ENCODE measurements around the gene KIAA1958.

The KIAA1958 gene

DNA sequence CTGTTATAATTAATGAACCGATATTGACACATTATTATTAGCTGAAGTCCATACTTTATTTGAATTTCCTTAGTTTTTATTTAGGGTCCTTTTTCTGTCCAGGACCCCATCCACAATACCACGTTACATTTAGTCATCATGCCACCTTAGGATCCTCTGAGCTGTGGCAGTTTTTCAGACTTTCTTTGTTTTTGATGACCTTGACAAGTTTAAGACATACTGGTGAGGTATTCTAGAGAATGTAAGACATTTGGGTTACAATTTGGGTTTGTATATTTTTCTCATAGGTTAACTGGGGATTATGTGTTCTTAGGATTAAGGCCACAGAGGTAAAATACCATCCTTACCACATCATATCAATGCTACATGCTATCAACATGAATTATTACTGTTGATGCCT, 42.7 kb downstream of the KIAA1958 start:
- DNase-seq (ENCODE audit: low read depth), result no peak

DNA sequence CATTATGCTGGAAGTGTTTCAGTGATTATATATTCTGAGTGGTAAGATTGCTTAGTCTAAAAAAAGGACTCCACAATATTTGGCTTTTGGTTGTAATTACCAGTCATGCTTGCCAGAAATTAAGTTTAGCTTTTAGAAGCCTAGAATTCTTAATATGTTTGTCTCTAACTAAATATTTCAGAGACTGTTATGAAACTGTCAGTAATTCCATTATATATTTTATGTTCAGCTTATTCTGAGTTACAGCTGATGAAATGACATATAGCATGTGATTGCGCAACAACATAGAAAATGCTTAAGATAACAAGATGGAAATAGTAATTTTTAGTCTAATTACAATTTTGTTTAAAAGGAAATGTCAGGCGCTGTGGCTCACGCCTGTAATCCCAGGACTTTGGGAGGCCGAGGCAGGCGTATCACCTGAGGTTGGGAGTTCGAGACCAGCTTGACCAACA, 44.2 kb downstream of the KIAA1958 start:
- no peak for DNase-seq (ENCODE audit: low read depth)

DNA sequence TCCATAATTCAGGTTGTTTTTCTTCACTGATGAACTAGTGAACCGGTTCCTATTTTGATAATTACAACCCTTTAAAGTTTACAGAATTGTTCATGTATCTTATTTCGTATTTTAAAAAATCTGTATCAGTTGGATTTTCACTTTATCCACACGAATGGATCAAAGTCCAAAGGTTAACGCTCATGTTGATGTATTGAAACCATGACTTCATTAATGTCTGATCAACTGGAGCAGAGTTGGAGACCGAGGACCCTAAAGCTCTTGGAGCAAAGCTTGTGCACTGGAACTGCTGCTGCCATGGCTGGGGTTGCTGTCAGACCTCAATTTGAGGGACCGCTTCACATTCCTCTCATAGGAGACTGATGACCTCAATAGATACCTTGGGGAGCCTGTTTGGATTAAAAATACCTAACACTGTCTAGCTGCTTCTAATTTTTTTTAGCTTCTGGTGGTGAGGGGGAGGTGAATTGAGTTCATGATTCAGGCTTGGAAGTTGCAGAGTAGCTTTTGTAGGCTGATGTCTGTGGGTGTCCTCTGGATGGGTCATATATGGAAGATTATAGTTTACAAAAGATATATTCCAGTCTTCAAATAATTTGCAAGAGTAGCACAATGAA, 45.1 kb downstream of the KIAA1958 start:
- no peak for DNase-seq (ENCODE audit: low read depth)

DNA sequence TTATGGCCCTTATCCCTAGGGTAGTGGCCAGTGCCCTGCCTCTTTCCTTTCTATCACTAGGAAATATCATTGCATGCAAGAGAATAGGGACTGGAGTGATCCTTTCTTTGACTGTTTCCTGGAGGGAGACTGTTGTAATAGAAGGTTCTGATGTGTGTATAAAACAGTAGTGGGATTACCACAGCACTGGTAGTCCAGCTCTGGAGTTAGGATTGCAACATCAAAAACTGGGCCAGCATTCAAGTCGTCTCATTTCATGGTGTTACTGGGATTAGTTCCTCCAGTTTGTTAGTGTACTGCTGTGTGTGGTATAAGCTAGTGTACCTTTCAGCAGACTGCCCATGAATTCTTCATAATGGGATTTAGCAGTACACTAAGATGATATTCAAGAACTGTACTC, 45.8 kb downstream of the KIAA1958 start:
- DNase-seq (ENCODE audit: low read depth), result peak; percentile 68

DNA sequence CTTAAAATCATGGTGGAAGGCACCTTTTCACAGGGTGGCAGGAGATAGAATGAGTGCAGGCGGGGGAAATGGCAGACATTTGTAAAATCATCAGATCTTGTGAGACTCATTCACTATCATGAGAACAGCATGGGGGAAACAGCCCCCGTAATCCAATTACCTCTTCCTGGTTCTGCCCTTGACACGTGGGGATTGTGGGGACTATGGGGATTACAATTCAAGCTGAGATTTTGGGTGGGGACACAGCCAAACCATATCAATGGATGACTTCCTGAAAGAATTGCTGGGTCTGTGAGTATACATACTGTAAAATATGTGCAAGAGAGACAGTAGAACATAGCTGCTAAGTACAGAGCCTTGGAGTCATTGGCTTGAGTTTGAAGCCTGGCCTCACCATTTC, 47.0 kb downstream of the KIAA1958 start:
- DNase-seq (ENCODE audit: low read depth), result no peak

DNA sequence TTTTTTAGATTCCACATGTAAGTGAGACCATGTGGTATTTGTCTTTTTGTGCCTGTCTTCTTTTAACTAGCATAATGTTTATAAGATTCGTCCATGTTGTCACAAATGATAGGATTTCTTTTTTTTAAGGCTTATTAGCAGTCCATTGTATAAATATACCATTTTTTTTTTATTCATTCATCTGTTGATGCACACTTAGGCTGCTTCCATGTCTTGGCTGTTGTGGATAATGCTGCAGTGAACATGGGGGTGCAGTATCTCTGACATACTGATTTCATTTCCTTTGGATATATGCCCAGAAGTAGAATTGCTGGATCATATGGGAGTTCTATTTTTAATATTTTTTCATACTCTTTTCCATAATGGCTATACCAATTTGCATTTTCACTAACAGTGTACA, 48.7 kb downstream of the KIAA1958 start:
- no peak for DNase-seq (ENCODE audit: low read depth)

DNA sequence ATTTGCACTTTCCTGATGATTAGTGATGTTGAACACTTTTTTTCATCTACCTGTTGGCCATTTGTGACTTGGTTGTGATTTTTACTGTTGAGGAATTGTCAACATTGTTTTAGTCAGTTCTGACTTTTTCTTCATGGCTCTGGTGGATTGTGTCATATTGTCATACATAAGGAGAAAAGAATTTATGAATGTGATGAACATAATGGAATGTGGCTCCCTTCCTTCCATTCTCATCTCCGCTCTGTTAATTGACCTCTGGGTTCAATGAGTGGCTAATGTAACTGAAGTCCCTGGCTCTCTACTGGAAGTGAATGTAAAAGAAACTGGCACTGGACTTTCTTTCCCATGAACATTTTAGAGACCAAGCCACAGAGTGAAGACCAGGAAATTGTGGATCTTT, 49.2 kb downstream of the KIAA1958 start:
- peak; percentile 53 for DNase-seq (ENCODE audit: low read depth)

DNA sequence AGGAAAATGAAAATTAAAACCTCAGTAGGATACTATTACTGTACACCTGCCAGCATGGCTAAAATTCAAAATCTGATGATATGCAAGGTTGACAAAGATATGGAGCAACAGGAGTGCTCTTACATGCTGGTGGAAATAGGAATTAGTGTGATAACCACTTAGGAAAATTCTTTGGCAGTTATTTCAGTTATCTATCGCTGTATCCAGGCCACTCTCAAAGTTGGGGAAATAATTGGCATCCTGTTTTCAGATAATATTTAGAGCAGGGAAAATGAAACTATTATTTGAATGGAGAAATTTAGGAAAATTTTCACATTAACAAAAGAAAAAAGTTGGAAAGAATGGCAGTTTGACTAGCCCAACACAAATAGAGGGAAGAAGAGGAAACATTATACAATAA, 50.9 kb downstream of the KIAA1958 start:
- no peak for DNase-seq (ENCODE audit: low read depth)

DNA sequence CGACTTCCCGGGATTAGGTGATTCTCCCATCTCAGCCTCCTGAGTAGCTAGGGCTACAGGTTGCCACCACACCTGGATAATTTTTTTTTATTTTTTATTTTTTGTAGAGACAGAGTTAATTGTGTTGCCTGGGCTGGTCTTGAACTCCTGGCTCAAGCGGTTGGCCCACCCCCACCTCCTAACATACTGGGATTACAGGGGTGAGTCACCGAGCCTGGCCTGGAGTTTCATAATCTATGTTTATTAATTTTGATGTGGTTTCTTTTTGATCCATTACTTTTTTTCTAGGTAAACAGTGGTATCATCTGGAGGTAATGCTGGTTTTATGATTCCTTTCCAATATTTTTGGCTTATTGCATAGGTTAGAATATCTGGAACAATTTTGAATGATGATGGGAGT, 54.2 kb downstream of the KIAA1958 start:
- DNase-seq (ENCODE audit: low read depth), result no peak

DNA sequence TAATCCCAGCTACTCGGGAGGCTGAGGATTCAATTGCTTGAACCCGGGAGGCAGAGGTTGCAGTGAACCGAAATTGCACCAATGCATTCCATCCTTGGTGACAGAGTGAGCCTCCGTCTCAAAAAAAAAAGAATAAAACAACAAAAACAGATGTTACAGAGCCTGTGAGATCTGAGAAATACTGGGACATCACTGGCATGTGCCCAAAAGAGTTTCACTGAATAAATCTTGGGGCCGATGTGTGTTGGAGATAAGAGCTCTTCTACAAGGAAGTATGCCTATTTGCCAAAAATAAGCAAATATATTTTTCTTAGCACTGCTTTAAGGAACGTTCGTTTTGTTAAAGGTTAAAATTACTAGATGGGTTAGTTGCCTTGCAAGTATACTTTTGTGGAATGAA, 55.1 kb downstream of the KIAA1958 start:
- DNase-seq (ENCODE audit: low read depth), result no peak

DNA sequence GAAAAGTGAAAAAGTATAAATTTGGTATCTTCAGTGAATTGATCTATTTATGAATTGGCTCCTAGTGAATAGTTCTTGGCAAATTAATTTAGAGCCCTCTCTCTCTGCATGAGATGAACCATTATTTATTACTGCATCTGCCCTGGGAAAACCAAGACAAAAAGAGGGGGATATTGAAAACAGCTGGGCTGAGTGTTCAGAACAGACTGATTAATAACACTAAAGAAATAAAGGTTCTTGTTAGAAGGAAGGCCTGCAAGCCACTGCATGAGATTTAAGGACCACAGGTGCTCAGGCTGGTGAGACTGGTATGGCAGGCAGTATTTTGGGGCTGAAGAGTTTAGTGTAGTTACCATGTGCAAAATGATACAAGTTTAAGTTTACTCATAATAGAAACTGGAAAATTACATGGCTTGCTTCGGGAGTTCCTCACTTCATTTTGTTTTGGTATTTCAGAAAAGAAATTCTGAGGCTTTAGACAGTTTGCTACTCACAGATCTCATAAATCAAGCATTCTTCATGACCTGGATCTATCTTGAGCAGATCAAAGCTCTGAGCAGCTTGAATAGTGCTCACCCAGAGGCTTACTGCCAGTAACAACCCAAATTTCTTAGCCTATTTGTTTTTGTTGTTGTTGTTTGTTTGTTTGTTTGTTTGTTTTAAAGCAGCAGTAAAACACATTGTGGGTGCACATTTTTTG, 56.1 kb downstream of the KIAA1958 start:
- DNase-seq (ENCODE audit: low read depth), result no peak

DNA sequence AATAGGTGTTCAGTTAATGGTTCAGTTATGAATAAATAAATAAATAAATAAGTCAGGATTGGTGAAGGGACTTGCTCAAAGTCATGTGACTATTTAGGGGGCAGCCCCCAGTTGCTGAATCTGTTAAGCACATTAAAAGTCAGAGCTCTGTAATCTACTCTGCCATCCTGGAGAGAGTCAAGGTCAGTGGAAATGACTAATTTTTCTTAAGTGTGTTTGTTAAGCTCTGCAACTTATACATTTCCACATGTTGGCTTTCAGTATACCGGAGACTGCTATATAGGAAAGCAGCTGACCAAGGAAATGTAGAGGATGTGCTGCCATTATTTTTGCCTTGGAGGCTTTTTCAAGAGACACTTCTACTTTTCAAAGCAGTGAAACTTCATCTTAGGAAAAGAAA, 57.9 kb downstream of the KIAA1958 start:
- no peak for DNase-seq (ENCODE audit: low read depth)

DNA sequence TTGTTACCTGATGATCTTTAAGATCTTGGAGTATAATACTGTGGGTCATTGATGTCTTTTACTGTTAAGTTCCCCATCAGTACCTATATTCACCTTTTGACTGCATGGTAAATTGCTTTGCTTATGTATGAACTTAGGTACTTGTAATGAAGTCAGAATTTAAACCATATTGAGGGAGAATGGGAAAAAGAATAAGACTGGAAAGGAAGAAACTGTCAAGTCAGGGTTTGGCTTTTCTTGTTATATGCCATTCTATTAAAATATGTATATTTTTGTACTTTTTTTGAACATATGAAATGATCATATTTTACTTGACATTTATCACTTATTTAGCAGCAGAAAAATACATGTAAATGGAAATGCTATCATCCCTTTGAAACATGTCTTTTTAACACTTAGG, 58.6 kb downstream of the KIAA1958 start:
- DNase-seq (ENCODE audit: low read depth), result no peak

DNA sequence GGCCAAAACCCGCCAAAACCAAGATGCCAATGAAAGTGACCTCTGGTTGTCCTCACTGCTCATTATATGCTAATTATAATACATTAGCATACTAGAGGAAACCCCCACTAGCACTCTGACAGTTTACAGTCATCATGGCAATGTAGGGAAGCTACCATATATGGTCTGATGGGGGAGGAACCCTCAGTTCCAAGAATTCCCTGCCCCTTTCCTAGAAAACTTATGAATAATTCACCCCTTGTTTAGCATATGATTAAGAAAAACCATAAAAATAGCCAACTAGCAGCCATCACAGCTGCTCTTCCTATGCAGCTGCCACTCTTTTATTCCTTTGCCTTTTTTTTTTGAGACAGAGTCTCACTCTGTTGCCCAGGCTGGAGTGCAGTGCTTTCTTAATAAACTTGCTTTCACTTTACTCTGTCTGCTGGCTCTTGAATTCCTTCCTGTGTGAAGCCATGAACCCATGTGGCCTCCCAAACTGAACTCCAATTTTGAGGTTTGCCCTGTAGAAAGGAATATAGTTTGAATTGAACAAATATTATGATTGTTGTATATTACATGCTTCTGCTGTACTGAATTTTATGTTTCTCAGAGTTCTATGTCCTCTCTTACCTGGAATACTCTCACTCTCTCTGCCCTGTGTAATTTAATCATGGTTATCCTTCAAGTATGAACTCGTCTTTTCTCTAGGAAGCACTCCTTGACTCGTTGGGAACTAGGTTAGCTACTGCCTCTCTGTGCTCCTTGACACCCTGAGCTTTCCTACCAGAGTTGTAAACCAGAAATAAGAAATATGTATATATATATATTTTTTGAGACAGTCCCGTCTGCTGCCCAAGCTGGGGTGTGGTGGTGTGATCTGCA, 59.8 kb downstream of the KIAA1958 start:
- DNase-seq (ENCODE audit: low read depth), result no peak

DNA sequence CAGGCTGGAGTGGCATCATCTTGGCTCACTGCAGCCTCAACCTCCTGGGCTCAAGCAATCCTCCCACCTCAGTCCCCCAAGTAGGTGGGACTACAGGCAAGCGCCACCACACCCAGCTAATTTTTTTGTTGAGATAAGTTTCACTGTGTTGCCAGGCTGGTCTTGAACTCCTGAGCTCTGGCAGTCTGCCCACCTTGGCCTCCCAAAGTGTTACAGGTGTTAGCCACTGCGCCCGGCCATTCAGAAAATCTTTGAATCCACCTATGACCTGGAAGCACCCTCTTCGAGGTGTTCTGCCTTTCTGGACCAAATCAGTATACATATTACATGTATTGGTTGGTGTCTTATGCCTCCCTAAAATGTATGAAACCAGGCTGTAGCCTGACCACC, 61.4 kb downstream of the KIAA1958 start:
- DNase-seq (ENCODE audit: low read depth), result no peak

DNA sequence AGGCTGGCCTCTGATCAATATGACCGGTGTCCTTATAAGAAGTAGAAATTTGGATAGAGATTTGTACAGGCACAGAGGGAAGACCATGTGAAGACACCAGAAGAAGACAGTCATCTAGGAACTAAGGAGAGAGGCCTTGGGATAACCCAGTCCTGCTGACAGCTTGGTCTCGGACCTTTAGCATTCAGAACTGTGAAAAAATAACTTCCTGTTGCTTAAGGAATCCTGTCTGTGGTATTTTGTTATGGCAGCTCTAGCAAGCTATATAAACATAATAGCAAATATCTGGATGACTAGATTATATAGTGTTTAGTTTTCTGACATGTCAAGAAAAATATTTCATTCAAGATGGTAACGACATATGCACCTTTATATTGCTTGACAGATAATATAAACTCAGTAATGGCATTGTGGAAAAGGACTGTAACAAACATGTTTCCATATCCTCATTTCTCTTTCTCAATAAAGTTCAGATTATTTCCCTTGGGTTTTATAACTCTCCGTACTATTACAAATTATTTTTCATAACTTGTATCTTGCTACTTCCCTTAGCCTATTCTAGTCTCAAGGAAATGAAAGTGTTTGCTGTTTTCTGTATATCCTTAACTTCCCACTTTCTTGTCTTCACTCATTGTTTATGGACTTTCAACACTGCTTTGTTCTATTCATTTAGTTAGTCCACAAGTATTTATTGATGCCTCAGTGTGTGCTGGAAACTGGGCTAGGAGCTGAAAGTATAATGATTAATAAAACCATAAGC, 62.4 kb downstream of the KIAA1958 start:
- no peak for DNase-seq (ENCODE audit: low read depth)

DNA sequence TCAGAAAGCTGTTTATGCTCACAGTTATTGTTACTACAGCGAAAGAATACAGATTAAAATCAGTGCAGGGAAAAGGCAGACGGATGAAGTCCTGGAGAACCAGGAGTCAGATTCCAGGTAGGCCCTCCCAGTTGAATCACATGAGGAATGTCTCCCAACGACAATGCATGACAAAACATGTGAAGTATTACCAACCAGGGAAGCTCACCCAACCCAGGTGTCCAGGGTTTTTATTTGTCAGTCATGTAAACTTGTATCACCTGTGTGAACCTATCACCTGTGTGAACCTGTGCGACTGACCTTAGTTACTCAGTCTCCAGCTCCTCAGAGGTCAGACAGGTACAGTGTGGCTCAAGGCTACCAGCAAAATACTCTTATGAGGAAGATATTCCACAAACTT, 63.9 kb downstream of the KIAA1958 start:
- no peak for DNase-seq (ENCODE audit: low read depth)

DNA sequence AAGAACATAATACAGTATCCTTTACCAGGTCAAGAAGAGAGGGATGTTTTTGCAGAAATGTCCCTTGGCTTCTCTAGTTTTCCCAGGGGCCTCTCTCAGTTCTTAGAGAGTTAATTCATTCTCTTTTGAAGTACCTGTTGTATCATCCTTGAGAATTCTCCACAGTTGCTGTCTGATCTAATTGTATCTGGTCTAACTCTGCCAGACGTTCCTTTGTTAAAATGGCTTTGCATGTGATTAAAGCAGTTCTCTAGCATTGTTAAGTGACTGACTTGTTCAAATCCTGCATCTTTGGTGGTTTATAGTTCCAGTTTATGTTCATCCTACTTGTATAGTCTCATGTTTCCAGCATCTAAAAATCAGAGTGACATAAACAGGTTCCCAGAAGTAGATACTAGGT, 65.0 kb downstream of the KIAA1958 start:
- DNase-seq (ENCODE audit: low read depth), result no peak

DNA sequence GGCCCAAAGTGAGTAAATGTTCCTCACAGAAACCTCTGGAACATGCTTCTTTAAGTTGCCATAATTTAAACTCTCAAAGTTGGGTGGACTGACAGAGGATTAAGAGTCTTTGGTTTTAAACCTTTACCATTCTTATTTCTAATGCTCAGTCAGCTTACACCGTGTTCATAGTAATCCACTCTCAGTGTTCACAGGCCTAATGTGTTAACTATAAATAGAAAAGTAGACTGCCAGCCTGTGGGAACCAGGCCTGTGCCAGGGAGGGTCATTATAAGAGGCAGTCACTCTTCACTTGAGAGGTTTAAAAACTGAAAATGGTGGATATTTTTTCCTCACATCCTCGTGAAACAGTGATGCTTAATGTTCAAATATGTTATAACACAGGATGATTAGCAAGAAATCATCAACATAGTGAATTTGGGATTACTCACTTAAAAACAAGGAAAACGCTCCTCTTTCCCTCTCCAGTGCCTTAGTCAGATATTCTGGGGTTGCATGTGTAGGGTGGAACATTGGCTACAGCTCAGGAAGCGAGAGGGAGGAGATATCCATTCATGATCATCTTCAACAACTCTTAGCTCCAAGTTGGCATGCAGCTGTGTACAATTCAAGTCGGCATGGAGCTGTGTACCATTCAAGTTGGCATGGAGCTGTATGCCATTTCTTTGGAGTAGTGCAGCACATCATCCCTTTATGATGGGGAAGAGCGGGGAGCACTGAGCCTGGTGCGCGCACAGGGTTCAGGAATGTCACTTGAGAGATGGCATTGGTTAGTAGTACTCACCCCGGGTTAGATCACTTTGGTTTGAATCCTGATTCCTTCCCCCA, 65.8 kb downstream of the KIAA1958 start:
- DNase-seq (ENCODE audit: low read depth), result no peak

DNA sequence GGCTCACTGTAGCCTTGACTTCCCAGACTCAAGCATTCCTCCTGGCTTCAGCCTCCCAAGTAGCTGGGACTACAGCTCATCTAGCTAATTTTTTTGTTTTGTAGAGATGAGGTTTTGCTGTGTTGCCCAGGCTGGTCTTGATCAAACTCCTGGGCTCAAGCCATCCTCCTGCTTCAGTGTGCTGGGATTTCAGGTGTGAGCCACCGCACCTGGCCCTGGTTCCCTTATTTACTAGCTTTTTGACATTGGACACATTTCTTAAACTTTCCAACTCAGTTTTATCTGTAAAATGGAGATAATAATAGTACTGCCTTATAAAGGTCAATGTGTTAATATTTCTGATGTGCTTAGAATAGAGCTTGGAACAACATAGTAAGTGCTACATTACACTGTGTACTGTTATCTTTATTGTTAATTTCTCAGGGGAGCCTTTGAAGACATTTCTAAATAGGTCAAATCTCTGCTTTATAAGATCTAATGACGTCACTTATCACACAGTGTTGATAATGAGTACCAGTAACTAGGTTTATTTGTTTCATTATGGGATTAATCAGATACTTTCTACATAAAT, 66.7 kb downstream of the KIAA1958 start:
- no peak for DNase-seq (ENCODE audit: low read depth)

DNA sequence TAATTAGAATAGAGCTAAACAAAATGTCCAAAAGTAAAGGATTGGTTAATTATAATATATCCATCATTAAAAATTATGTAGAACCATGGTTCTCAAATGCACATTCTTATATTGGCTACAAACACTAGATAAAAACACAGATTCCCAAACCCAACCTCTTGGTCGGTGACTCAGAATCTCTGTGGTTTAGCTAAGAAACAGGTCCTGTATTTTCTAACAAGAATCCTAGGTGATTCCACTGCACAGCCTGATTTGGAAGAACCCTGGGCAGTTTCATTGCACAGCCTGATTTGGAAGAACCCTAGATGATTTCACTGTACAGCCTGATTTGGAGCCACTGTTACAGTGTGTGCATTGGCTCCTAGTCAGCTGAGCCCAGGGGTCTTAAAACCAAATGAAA, 67.9 kb downstream of the KIAA1958 start:
- DNase-seq (ENCODE audit: low read depth), result no peak
